Esophagus squamous epithelium (tissue), 5 donors: ENCODE results near the gene SCAPER. TPM values are rescaled to one million over a fixed set of nuclear protein-coding genes. Genes with fewer than 3 reads are reported as not detected.

Experiments
- DNase-seq: peaks from one replicate; lab custom pipeline; 2025; lab: John Stamatoyannopoulos, UW
- H3K27ac ChIP-seq, 4 donors: fragments of 200-600 bp; sonication (generic); one replicate each; pipeline ENCODE4 v1.5.1; 2016 to 2019; ENCODE audit warnings: mild to moderate bottlenecking in 1 of 4
- H3K27me3 ChIP-seq, 4 donors: fragments of 200-600 bp; sonication (generic); 1 replicate in 3 of 4; 2 replicates in 1 of 4; pipeline versions ENCODE4 v1.5.1 to v1.6.0; 2017 to 2021; ENCODE audit warnings: antibody characterized with exemption in 1 of 4
- H3K36me3 ChIP-seq, 3 donors: fragments of 200-600 bp; sonication (generic); one replicate each; pipeline ENCODE4 v1.5.1; 2016 to 2019
- H3K4me1 ChIP-seq, 3 donors: fragments of 200-600 bp; sonication (generic); one replicate each; pipeline ENCODE4 v1.5.1; 2017 to 2019
- H3K4me3 ChIP-seq, 4 donors: fragments of 200-600 bp; sonication (generic); 1 replicate in 3 of 4; 2 replicates in 1 of 4; pipeline ENCODE4 v1.5.1; 2016 to 2019; ENCODE audit warnings: mild to moderate bottlenecking in 2 of 4, moderate library complexity in 1 of 4
- H3K9me3 ChIP-seq, 3 donors: fragments of 200-600 bp; sonication (generic); one replicate each; pipeline ENCODE4 v1.5.1; 2016 to 2019
- POLR2A ChIP-seq, 4 donors: fragments of 450-650 bp; IDR thresholded peaks; one replicate each; pipeline ENCODE4 v1.6.1; 2017; ENCODE audit warnings: antibody characterized with exemption in 4 of 4, mild to moderate bottlenecking in 4 of 4, moderate library complexity in 3 of 4
- WGBS, 2 donors: methylation state at CpG; one replicate each; pipeline ENCODE4 v1.1.5; 2018; 5-methylcytosine and 5-hydroxymethylcytosine counted together
- intact Hi-C: fragments of 100-400 bp; cut with DNase I; formaldehyde crosslinking; loops from one replicate; pipeline ENCODE4 v1.15.0; 2022
- total RNA-seq, 4 donors: library from RNA; depleted of rRNA; stranded (reverse); fragments of >200 nt; gene quantifications; one replicate each; pipeline ENCODE4 v1.1.0, GENCODE V29; 2016
- TF ChIP-seq, protein P1 (sequence below), 6 experiments: fragments of 450-650 bp in 4 of 6; fragments of 200-600 bp in 2 of 6; sonication (generic) in 2 of 6; IDR thresholded peaks; one replicate each; pipeline ENCODE4 v1.5.1; 2016 to 2019; ENCODE audit warnings: antibody characterized with exemption in 6 of 6, mild to moderate bottlenecking in 4 of 6, moderate library complexity in 4 of 6
- donor health status: DM: yes; HTN: yes; CAD: no.

Gene SCAPER
- total RNA-seq, 4 donors from 2014 or later, result 18.3 to 30.1 (median 25.3) TPM

DNA sequence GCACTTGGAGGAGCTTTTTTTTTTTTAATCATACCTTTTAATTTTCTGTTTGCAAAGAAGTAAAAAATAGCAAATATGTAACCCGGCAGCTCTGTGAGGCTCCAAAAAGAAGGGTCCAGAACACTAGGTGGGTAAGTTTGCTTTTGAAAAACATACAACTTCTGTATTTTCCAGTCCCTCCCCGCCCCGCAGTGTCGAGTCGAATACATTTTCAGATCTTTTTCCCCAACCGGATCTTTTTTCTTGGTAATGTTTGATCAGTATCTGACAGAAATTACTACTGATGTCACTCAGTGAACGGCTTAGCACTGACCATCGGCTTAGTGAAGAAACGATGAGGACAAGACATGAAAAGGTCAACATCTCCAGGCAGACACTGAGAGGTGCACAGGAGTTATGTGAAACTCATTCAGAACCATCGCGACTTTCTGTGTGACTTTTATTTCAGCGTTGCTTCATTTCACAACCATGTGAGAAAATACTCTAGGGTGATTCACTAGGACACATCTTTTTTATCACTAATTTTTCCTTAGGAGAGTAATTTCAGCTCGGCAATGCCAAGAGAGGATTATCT, 557.6 kb downstream of the SCAPER start:
- intact Hi-C loops, result no loop called here
- peak overlapping the region in 2 of 4 donors; percentile 5 to 59 for H3K27ac ChIP-seq
- H3K4me3 ChIP-seq, result peak overlapping the region; percentile 52 to 69 (median 62)
- peaks cover 0 to 4% (median 0%) of the 10 kb centered on the region in 3 donors for H3K36me3 ChIP-seq
- 75 to 77% methylated on average over 12 to 13 of the region's 13 CpGs for WGBS, 2 donors
- H3K4me1 ChIP-seq, result peaks cover 18 to 32% (median 23%) of the 10 kb centered on the region in 3 donors
- TF ChIP-seq, protein P1, sequence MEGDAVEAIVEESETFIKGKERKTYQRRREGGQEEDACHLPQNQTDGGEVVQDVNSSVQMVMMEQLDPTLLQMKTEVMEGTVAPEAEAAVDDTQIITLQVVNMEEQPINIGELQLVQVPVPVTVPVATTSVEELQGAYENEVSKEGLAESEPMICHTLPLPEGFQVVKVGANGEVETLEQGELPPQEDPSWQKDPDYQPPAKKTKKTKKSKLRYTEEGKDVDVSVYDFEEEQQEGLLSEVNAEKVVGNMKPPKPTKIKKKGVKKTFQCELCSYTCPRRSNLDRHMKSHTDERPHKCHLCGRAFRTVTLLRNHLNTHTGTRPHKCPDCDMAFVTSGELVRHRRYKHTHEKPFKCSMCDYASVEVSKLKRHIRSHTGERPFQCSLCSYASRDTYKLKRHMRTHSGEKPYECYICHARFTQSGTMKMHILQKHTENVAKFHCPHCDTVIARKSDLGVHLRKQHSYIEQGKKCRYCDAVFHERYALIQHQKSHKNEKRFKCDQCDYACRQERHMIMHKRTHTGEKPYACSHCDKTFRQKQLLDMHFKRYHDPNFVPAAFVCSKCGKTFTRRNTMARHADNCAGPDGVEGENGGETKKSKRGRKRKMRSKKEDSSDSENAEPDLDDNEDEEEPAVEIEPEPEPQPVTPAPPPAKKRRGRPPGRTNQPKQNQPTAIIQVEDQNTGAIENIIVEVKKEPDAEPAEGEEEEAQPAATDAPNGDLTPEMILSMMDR (IDR thresholded peaks at IDR 0.05), result no peak
- no peak for TF ChIP-seq POLR2A (IDR thresholded peaks at IDR 0.05)
- no peak for DNase-seq
- H3K9me3 ChIP-seq, result no peaks in the 10 kb centered on the region
- peaks cover 18 to 60% (median 21%) of the 10 kb centered on the region in 4 donors for H3K27me3 ChIP-seq

DNA sequence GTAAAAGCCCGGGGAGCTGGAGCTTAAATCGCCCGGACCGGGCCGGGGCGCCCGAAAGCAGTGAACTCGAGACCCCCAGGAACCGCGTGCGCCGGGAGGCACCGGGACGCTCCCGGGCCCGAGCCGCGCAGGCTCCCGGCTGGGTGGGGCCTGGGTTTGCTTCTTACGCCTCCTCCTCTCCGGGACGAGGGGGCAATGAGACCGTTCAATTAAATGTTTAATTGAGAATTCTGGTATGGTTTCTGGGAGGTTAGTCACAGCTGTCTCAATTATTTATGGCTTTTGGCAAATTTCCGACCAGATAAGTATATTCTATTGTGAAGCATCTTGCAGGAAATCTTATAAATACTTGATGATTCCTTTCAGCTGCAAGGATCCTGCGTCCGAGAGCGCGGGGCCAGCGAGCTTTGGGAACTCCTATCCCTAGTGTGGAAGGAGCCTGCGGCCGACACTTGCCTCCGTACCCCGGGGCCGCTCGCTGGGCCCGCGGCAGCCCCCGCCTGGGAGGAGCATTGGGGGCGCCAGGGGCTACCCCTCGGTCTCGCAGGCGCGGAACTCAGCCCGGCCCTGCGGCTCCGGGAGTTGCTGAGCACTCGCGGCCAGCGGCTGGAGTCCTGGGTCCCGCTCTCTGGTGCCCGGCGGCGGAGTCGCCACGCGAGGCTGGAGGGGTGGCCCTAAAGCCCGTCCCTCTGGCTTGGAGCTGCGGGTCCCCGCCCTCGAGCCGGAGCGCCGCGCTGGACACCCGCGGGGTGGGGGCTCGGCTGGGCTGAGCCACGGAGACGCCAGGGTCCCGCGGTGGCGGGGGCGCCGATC, 558.3 kb downstream of the SCAPER start:
- no peaks in the 10 kb centered on the region for H3K9me3 ChIP-seq
- WGBS, 2 donors, result 10 to 12% methylated on average over 6 to 30 of the region's 74 CpGs
- H3K4me1 ChIP-seq, result peaks cover 25 to 39% (median 27%) of the 10 kb centered on the region in 3 donors
- no peak for TF ChIP-seq POLR2A (IDR thresholded peaks at IDR 0.05)
- TF ChIP-seq, protein P1 (IDR thresholded peaks at IDR 0.05), result no peak
- H3K36me3 ChIP-seq, result peaks cover 0 to 4% (median 0%) of the 10 kb centered on the region in 3 donors
- peak overlapping the region; percentile 52 to 69 (median 62) for H3K4me3 ChIP-seq
- H3K27me3 ChIP-seq, result peaks cover 18 to 67% (median 24%) of the 10 kb centered on the region in 4 donors
- intact Hi-C loops, result no loop called here
- DNase-seq, result no peak
- peak overlapping the region; percentile 49 to 74 (median 55) for H3K27ac ChIP-seq

DNA sequence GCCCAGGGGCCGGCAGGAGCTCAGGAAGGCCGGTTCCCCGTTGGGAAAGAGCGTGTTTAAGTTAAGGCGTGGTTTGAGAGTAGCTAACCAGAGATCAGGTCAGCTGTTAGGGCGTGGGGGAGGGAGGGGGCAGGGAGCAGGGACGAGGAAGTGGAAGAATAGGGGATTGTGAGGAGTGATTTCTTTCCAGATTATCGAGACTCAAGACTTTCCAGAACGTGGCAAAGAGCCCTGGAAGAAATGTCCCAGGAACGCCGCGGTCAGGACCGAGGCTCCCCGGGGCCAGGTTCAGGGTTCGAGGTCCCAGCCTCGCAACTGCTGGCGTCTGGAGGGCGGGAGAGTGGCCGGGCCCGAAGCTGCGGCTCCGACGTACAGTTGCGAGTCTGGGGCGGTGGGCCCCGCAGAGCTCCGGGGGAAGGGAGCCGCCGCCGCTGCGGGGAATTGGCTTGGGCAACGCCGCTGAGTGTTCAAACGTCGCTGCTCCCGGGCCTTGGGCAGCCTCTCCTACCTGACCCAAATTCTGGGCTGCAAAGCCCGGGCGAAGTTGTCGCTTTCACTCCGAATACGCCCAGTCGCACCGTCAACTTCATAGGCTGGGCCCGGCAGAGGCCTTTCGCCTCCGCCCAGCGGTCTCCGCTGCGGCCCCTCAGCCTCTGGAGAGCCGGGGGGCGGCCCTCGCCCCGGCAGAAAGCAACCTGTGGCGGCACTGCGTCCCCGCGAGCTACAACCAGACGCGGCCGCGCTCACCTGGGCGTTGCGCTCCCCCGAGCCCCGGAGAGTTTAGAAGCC, 559.1 kb downstream of the SCAPER start:
- Histone ChIP-seq H3K36me3 (peaks cover 0 to 4% (median 0%) of the 10 kb centered on the region in 3 donors), H3K27ac (peak overlapping the region; percentile 48 to 59 (median 50)), H3K4me3 (peak overlapping the region; percentile 52 to 69 (median 62)), H3K9me3 (no peaks in the 10 kb centered on the region), H3K27me3 (peaks cover 22 to 75% (median 27%) of the 10 kb centered on the region in 4 donors), H3K4me1 (peaks cover 33 to 47% (median 35%) of the 10 kb centered on the region in 3 donors)
- intact Hi-C loops, result no loop called here
- 2 to 3% methylated on average over 13 to 18 of the region's 65 CpGs for WGBS, 2 donors
- no peak for DNase-seq
- no peak for TF ChIP-seq POLR2A (IDR thresholded peaks at IDR 0.05)
- TF ChIP-seq, protein P1 (IDR thresholded peaks at IDR 0.05), result no peak

DNA sequence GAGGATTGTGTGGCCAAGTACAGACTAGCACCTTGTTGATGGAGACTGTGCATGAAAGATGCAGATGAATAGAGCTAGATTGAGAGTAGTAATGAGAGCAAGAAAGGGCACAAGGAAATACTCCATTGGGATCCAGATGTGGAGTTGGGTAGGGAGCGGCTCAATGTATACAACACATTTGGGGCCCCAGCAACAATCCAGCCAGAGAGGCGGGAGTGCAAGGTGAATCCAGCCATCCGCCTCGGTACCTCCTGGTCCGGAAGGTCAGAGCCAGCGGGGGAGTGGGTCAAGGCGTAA, 559.6 kb downstream of the SCAPER start:
- peaks cover 25 to 81% (median 32%) of the 10 kb centered on the region in 4 donors for H3K27me3 ChIP-seq
- TF ChIP-seq POLR2A (IDR thresholded peaks at IDR 0.05), result no peak
- TF ChIP-seq, protein P1 (IDR thresholded peaks at IDR 0.05), result no peak
- intact Hi-C loops, result no loop called here
- DNase-seq, result no peak
- peaks cover 39 to 52% (median 40%) of the 10 kb centered on the region in 3 donors for H3K4me1 ChIP-seq
- WGBS, 2 donors, result 14 to 18% methylated on average over 7 of the region's 7 CpGs
- peaks cover 0 to 3% (median 0%) of the 10 kb centered on the region in 3 donors for H3K36me3 ChIP-seq
- H3K4me3 ChIP-seq, result peak overlapping the region in 3 of 4 donors; percentile 52 to 69 (median 62)
- H3K27ac ChIP-seq, result peak overlapping the region in 2 of 4 donors; percentile 48 to 59
- no peaks in the 10 kb centered on the region for H3K9me3 ChIP-seq
